ENCODE measurements around the gene MT1H.
"Not testable (repeated sequence)": the region's sequence is repeated elsewhere in the genome, so short reads cannot be mapped to it uniquely, and the experiment has no call there.

The MT1H gene

GRCh38 chr16:56684926-56685590 lies 15.4 kb downstream of the MT1H start:
- no peak for DNase-seq

GRCh38 chr16:56686758-56687157 lies 17.1 kb downstream of the MT1H start:
- no peak for DNase-seq

- DNase-seq, result no peak
Observed at GRCh38 chr16:56688762-56689161, 19.1 kb downstream of the MT1H start.

GRCh38 chr16:56689171-56689570 lies 19.6 kb downstream of the MT1H start:
- no peak for DNase-seq

- no peak for DNase-seq
Observed at GRCh38 chr16:56690420-56691122, 21.0 kb downstream of the MT1H start.

GRCh38 chr16:56691885-56692284 lies 22.3 kb downstream of the MT1H start:
- DNase-seq, result peak; percentile 29

GRCh38 chr16:56695246-56695645 lies 25.6 kb downstream of the MT1H start:
- DNase-seq, result no peak

- no peak for DNase-seq
Observed at GRCh38 chr16:56697456-56698155, 28.0 kb downstream of the MT1H start.

GRCh38 chr16:56700195-56700594 lies 30.6 kb downstream of the MT1H start:
- no peak for DNase-seq

GRCh38 chr16:56700631-56701030 lies 31.0 kb downstream of the MT1H start:
- DNase-seq, result no peak

GRCh38 chr16:56701534-56701933 lies 31.9 kb downstream of the MT1H start:
- DNase-seq, result no peak

GRCh38 chr16:56702836-56703235 lies 33.2 kb downstream of the MT1H start:
- no peak for DNase-seq

- DNase-seq, result no peak
Observed at GRCh38 chr16:56708525-56709442, 39.2 kb downstream of the MT1H start.

- DNase-seq, result no peak
Observed at GRCh38 chr16:56709443-56710040, 39.9 kb downstream of the MT1H start.

- DNase-seq, result no peak
Observed at GRCh38 chr16:56710181-56710737, 40.6 kb downstream of the MT1H start.

GRCh38 chr16:56711862-56712261 lies 42.2 kb downstream of the MT1H start:
- DNase-seq, result no peak

GRCh38 chr16:56713794-56714193 lies 44.2 kb downstream of the MT1H start:
- no peak for DNase-seq

- DNase-seq, result no peak
Observed at GRCh38 chr16:56715126-56715525, 45.5 kb downstream of the MT1H start.

- DNase-seq, result no peak
Observed at GRCh38 chr16:56716761-56717160, 47.1 kb downstream of the MT1H start.

GRCh38 chr16:56717532-56717931 lies 47.9 kb downstream of the MT1H start:
- not testable (repeated sequence) for DNase-seq
